ENCODE results near the gene UNC93B1. TPM values are rescaled to one million over a fixed set of nuclear protein-coding genes. Genes with fewer than 3 reads are reported as not detected.

UNC93B1 gene
- total RNA-seq, 2 experiments from 2014 or later: 16.3 to 16.7 TPM

- Mint-ChIP-seq H3K4me3 (peak within 1 kb of the TSS; percentile 96), H3K9me3 (ENCODE audit: low read depth) (no peaks in the 10 kb centered on the region), H3K4me1 (peaks cover 26% of the 10 kb centered on the region), H3K36me3 (ENCODE audit: low read depth) (peaks cover 7% of the 10 kb centered on the region), H3K27ac (peak within 1 kb of the TSS; percentile 95), H3K27me3 (no peaks in the 10 kb centered on the region)
- intact Hi-C loops (cut with DNase I, micrococcal nuclease): loop anchor here (1.0 to 10.0 kb wide), 12 partner anchors 10 to 1644 kb away; partner anchors contain the start of genes CDK2AP2 (in 1 of the 2), CHKA (in 1 of the 2), LTO1 (in 1 of the 2) and PPP6R3 (in 1 of the 2)
- peak; percentile 99 for ATAC-seq
- CTCF ChIA-PET: interaction anchor here (0.6 kb wide), 1 partner anchor 1592 kb away, joined by 3 read pairs; the partner anchor contains the start of gene MRPL11
- POLR2A ChIA-PET: interaction anchor here (0.6 kb wide), 1 partner anchor 652 kb away, joined by 3 read pairs; no protein-coding TSS in a partner anchor
- peak; percentile 97 for DNase-seq
Measured at GRCh38 chr11:68030318-68031143, 26.6 kb upstream of the UNC93B1 start, which contains the start of gene NDUFS8. Gene NDUFS8 (plus strand): TSS chr11:68030681. CDS start chr11:68032152, 1,471 bp downstream.

- ATAC-seq: no peak
- H3K9me3 Mint-ChIP-seq (ENCODE audit: low read depth): no peaks in the 10 kb centered on the region
- peak overlapping the region; percentile 96 for H3K4me3 Mint-ChIP-seq
- ChIA-PET CTCF (interaction anchor here (0.7 to 1.0 kb wide), 2 partner anchors 9 to 10 kb away, joined by 3 read pairs; partner anchors contain the start of gene TCIRG1), POLR2A (no interaction called here)
- H3K27ac Mint-ChIP-seq: peak overlapping the region; percentile 66
- intact Hi-C loops (cut with DNase I, micrococcal nuclease): no loop called here
- H3K27me3 Mint-ChIP-seq: no peaks in the 10 kb centered on the region
- H3K4me1 Mint-ChIP-seq: peaks cover 26% of the 10 kb centered on the region
- no peak for DNase-seq
- H3K36me3 Mint-ChIP-seq (ENCODE audit: low read depth): peaks cover 8% of the 10 kb centered on the region
Measured at GRCh38 chr11:68028802-68029545, 25.1 kb upstream of the UNC93B1 start.

- Mint-ChIP-seq H3K27me3 (no peaks in the 10 kb centered on the region), H3K36me3 (ENCODE audit: low read depth) (peaks cover 8% of the 10 kb centered on the region), H3K4me3 (no peak overlapping the region), H3K4me1 (peaks cover 26% of the 10 kb centered on the region), H3K9me3 (ENCODE audit: low read depth) (no peaks in the 10 kb centered on the region), H3K27ac (no peak overlapping the region)
- ChIA-PET CTCF (no interaction called here), POLR2A (no interaction called here)
- intact Hi-C loops (cut with DNase I, micrococcal nuclease): no loop called here
- no peak for ATAC-seq
- DNase-seq: no peak
Measured at GRCh38 chr11:68027667-68028066, 23.8 kb upstream of the UNC93B1 start.

DNA sequence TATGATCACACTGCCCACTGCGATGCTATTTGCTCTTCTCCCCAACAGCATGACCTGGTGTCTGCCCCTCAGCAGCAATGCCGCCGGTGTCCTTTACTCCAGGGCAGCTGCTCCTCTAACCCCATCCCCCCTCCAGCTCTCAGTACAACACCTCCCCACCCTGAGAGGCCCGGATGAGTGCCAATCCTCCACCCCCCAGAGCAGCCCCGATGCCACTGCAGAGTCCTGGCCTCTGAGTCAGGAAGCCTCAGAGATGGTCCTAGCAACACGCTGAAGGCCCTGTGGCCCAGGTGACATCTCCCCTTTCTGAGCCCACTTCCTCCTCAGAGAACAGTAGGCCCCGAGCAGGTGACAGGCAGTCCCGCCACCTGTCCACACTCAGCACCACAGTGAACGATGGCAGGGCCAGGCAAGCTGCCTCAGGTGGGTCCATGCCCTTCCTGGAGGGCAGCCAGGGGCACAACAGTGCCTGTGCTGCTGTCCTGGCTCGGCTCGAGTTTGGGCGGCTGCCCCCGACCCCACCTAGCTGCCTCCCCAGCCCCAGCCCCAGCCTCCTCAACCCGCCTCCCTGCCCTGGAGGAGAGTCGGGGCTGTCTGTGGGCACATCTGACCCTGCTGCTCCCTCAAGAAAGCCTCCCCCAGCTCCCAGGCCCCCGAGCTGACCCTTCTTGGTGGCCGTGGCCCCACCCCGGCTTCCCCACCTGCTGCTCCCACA is 22.7 kb upstream of the UNC93B1 start:
- peaks cover 22% of the 10 kb centered on the region for H3K4me1 Mint-ChIP-seq
- no peak for ATAC-seq

DNA sequence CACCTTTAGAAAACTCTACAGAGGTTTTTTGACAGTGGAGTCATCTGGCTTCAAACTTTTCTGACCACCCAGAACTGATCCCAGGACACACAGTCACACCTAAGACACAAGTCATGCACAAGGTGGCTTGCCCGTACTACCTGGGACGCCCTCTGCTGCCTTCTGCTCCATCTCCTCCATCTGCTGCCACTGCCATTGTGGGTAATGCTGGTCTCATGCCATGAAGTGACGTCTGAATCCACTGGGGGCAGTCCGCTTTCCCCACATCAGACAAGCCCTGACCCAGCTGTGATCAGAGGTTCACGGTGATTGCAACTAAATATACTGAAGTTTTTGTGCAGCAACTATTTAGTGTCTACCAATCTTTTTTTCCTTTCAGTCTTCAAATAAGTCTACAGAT is 21.1 kb upstream of the UNC93B1 start:
- Mint-ChIP-seq H3K27ac (no peak overlapping the region), H3K4me3 (no peak overlapping the region)

More for the DNA sequence above, 22.7 kb upstream of the UNC93B1 start:
- ChIA-PET POLR2A (interaction anchor here (0.6 kb wide), 1 partner anchor 9 kb away, joined by 4 read pairs; no protein-coding TSS in a partner anchor), CTCF (no interaction called here)
- no peak for DNase-seq
- H3K27ac Mint-ChIP-seq: no peak overlapping the region
- H3K9me3 Mint-ChIP-seq (ENCODE audit: low read depth): no peaks in the 10 kb centered on the region
- H3K4me3 Mint-ChIP-seq: no peak overlapping the region
- intact Hi-C loops (cut with DNase I, micrococcal nuclease): no loop called here
- no peaks in the 10 kb centered on the region for H3K27me3 Mint-ChIP-seq
- peaks cover 8% of the 10 kb centered on the region for H3K36me3 Mint-ChIP-seq (ENCODE audit: low read depth)

DNA sequence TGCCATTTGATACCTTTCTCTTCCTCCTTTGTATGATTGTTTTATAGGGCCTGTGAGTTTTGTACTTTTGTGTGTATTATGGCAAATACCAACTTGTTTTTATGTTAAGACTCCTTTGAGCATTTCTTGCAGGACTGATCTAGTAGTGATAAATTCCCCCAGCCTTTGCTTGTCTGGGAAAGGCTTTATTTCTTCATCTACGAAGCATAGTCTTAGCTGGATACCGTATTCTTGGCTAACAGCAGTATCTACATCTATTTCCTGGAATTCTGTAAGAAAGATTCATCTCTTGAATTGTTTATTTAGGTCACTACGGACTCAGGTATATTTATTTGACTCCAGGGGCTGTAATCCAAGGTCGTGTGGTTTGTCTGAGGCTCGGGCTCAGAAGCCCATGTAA is 20.6 kb upstream of the UNC93B1 start:
- POLR2A ChIA-PET: no interaction called here
- no peak for DNase-seq
- Mint-ChIP-seq H3K9me3 (ENCODE audit: low read depth) (no peaks in the 10 kb centered on the region), H3K27me3 (no peaks in the 10 kb centered on the region), H3K4me1 (peaks cover 13% of the 10 kb centered on the region), H3K4me3 (no peak overlapping the region), H3K27ac (no peak overlapping the region), H3K36me3 (ENCODE audit: low read depth) (peaks cover 8% of the 10 kb centered on the region)
- ATAC-seq: no peak
- intact Hi-C loops (cut with DNase I, micrococcal nuclease): no loop called here
- CTCF ChIA-PET: no interaction called here

More for the DNA sequence above, 21.1 kb upstream of the UNC93B1 start:
- DNase-seq (no peak), ATAC-seq (peak; percentile 21)
- H3K36me3 Mint-ChIP-seq (ENCODE audit: low read depth): peaks cover 8% of the 10 kb centered on the region
- H3K9me3 Mint-ChIP-seq (ENCODE audit: low read depth): no peaks in the 10 kb centered on the region
- no peaks in the 10 kb centered on the region for H3K27me3 Mint-ChIP-seq
- intact Hi-C loops (cut with DNase I, micrococcal nuclease): no loop called here
- peaks cover 18% of the 10 kb centered on the region for H3K4me1 Mint-ChIP-seq
- POLR2A ChIA-PET: no interaction called here
- CTCF ChIA-PET: no interaction called here

GRCh38 chr11:68022531-68022930 is 18.6 kb upstream of the UNC93B1 start:
- ATAC-seq: no peak
- no peaks in the 10 kb centered on the region for H3K27me3 Mint-ChIP-seq

DNA sequence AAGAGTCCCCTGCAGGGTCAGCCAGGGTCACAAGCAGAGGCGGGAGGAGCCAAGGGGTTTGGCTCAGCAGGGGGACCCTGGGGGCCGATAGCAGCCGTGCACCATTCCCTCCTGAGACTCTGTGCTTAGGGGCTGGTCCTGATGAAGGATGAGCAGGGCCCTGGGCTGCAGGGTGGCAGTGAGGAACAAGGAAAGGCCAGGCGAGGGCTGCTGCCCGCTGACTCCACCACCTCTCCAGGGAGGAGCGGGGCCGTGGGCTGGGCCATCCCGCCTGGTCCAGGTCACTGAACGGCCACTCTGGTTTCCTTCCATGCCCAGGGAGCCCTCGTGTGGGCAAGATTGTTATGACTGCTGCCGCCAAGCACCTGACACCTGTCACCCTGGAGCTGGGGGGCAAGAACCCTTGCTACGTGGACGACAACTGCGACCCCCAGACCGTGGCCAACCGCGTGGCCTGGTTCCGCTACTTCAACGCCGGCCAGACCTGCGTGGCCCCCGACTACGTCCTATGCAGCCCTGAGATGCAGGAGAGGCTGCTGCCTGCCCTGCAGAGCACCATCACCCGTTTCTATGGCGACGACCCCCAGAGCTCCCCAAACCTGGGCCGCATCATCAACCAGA is 17.4 kb upstream of the UNC93B1 start:
- POLR2A ChIA-PET: no interaction called here

More at GRCh38 chr11:68022531-68022930, 18.6 kb upstream of the UNC93B1 start:
- peaks cover 7% of the 10 kb centered on the region for H3K36me3 Mint-ChIP-seq (ENCODE audit: low read depth)
- no peaks in the 10 kb centered on the region for H3K9me3 Mint-ChIP-seq (ENCODE audit: low read depth)
- no peak for DNase-seq
- ChIA-PET CTCF (no interaction called here), POLR2A (no interaction called here)
- no peak overlapping the region for H3K4me3 Mint-ChIP-seq
- intact Hi-C loops (cut with DNase I, micrococcal nuclease): no loop called here
- no peaks in the 10 kb centered on the region for H3K4me1 Mint-ChIP-seq
- no peak overlapping the region for H3K27ac Mint-ChIP-seq

DNA sequence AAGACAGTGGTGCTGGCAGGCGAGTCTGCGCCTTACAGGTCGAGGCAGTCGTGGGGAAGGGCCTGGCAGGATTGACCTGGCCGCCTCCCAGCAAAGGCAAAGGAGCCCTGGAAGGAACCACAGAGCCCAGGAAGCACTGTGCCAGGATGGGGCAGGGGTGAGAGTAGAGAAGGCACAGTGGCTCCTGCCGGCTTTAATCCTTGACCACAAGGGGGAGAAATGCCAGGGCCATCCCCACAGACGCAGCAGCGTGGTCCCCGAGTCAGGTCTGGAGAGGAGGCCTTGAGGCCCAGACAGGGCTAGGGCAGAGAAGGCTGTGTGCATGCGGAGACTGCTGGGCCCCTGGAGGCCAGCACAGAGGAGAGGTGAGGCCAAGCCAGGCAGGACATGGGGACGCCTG is 16.7 kb upstream of the UNC93B1 start:
- no peak for ATAC-seq
- Mint-ChIP-seq H3K4me1 (no peaks in the 10 kb centered on the region), H3K36me3 (ENCODE audit: low read depth) (peaks cover 6% of the 10 kb centered on the region), H3K9me3 (ENCODE audit: low read depth) (no peaks in the 10 kb centered on the region), H3K27ac (no peak overlapping the region), H3K4me3 (no peak overlapping the region), H3K27me3 (no peaks in the 10 kb centered on the region)
- no peak for DNase-seq
- CTCF ChIA-PET: no interaction called here
- intact Hi-C loops (cut with DNase I, micrococcal nuclease): no loop called here
- POLR2A ChIA-PET: no interaction called here

More for the DNA sequence above, 17.4 kb upstream of the UNC93B1 start:
- no peaks in the 10 kb centered on the region for H3K9me3 Mint-ChIP-seq (ENCODE audit: low read depth)
- no peak for ATAC-seq
- H3K27ac Mint-ChIP-seq: no peak overlapping the region
- H3K4me1 Mint-ChIP-seq: no peaks in the 10 kb centered on the region
- H3K36me3 Mint-ChIP-seq (ENCODE audit: low read depth): peaks cover 7% of the 10 kb centered on the region
- intact Hi-C loops (cut with DNase I, micrococcal nuclease): no loop called here
- H3K4me3 Mint-ChIP-seq: no peak overlapping the region
- no peak for DNase-seq
- CTCF ChIA-PET: no interaction called here
- no peaks in the 10 kb centered on the region for H3K27me3 Mint-ChIP-seq

- H3K36me3 Mint-ChIP-seq (ENCODE audit: low read depth): no peaks in the 10 kb centered on the region
- no peak for DNase-seq
- H3K4me3 Mint-ChIP-seq: no peak overlapping the region
- H3K27me3 Mint-ChIP-seq: no peaks in the 10 kb centered on the region
- no peak overlapping the region for H3K27ac Mint-ChIP-seq
- no peaks in the 10 kb centered on the region for H3K4me1 Mint-ChIP-seq
- ChIA-PET CTCF (no interaction called here), POLR2A (no interaction called here)
- H3K9me3 Mint-ChIP-seq (ENCODE audit: low read depth): no peaks in the 10 kb centered on the region
- intact Hi-C loops (cut with DNase I, micrococcal nuclease): no loop called here
- ATAC-seq: no peak
Measured at GRCh38 chr11:68019486-68019885, 15.6 kb upstream of the UNC93B1 start.

DNA sequence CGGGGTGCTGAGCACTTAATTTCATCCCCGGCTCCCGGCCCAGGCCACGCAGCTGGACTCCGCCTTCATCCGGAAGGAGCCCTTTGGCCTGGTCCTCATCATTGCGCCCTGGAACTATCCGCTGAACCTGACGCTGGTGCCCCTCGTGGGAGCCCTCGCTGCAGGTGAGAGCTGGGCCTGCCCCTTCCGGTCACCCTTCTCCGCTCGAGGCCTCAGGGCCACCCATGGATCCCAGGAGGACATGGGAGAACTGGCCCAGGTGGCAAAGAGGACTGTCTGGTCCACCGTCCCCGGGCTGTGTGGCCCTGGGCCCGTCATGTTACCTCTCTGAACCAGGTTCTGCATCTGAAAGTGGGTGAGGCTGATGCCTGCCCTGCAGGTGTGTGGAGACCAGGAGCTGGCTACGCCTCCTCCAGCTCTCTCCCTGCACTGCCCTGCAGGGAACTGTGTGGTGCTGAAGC is 14.9 kb upstream of the UNC93B1 start:
- no peaks in the 10 kb centered on the region for H3K9me3 Mint-ChIP-seq (ENCODE audit: low read depth)
- H3K4me3 Mint-ChIP-seq: no peak overlapping the region
- H3K27me3 Mint-ChIP-seq: no peaks in the 10 kb centered on the region
- POLR2A ChIA-PET: no interaction called here
- DNase-seq (no peak), ATAC-seq (no peak)
- H3K4me1 Mint-ChIP-seq: no peaks in the 10 kb centered on the region
- intact Hi-C loops (cut with DNase I, micrococcal nuclease): no loop called here
- H3K36me3 Mint-ChIP-seq (ENCODE audit: low read depth): no peaks in the 10 kb centered on the region
- CTCF ChIA-PET: no interaction called here
- H3K27ac Mint-ChIP-seq: no peak overlapping the region
